ENCODE data around the gene CACNA1C.

Gene CACNA1C

GRCh38 chr12:2058837-2059236 lies 6.0 kb downstream of the CACNA1C start:
- 0 out of 2 replicates have a peak, but pooled peaks have one; percentile 4 for TF ChIP-seq CTCF (IDR thresholded peaks at IDR 0.05; ENCODE audit: low read depth, low read length)
- peaks cover 88% of the 10 kb centered on the region for H3K27me3 ChIP-seq
- no peak for DNase-seq
- H3K4me3 ChIP-seq (ENCODE audit: low read depth, low read length): no peak overlapping the region
- no peaks in the 10 kb centered on the region for H3K36me3 ChIP-seq
- no peaks in the 10 kb centered on the region for H3K9me3 ChIP-seq
- H3K4me1 ChIP-seq: no peaks in the 10 kb centered on the region

DNA sequence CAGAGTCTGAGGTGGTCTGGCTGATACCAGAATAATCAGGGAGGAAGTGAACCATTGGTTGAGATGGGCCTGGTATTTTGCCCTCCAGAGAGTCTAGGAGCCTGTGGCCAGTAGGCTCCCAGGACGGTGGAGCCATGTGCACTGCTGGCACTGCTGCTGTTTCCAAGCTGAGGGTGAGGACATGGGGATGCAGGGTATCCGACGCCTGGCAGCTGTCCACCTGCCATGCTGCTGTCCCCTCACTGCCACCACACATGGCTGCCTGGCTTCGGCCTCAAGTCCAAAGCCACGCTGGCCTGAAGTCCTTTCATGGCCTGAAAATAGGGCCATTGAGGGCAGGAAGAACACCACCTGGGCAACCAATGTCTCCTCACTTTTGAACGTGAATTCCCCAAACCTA lies 8.6 kb downstream of the CACNA1C start:
- TF ChIP-seq CTCF (IDR thresholded peaks at IDR 0.05; ENCODE audit: low read depth, low read length): no peak
- DNase-seq: no peak
- H3K27me3 ChIP-seq: peaks cover 87% of the 10 kb centered on the region
- no peaks in the 10 kb centered on the region for H3K36me3 ChIP-seq
- no peaks in the 10 kb centered on the region for H3K4me1 ChIP-seq
- H3K4me3 ChIP-seq (ENCODE audit: low read depth, low read length): no peak overlapping the region
- no peaks in the 10 kb centered on the region for H3K9me3 ChIP-seq

DNA sequence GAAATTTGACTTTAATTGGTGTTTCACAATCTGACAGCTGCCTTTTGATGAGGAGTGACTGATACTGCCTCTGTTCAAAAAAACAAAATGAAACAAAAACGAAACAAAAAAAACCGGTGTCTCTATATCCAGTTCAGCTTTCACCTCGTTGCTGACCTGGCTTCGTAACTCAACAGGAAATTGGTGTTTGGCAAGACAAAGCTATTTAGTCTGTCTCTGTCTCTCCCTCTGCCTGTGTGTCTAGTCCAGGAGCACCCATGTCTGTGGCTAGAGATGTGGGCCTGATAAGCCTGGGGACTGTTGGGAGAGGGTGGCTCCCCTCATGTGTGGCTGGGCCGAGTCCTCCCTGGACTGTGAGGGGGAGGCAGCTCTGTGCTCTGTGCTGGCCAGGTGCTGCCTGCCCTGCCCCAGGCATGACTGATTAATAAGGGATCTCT lies 11.3 kb downstream of the CACNA1C start:
- no peak overlapping the region for H3K4me3 ChIP-seq (ENCODE audit: low read depth, low read length)
- H3K36me3 ChIP-seq: no peaks in the 10 kb centered on the region
- TF ChIP-seq CTCF (IDR thresholded peaks at IDR 0.05; ENCODE audit: low read depth, low read length): no peak
- no peak for DNase-seq
- no peaks in the 10 kb centered on the region for H3K9me3 ChIP-seq
- H3K4me1 ChIP-seq: no peaks in the 10 kb centered on the region
- H3K27me3 ChIP-seq: peaks cover 63% of the 10 kb centered on the region

DNA sequence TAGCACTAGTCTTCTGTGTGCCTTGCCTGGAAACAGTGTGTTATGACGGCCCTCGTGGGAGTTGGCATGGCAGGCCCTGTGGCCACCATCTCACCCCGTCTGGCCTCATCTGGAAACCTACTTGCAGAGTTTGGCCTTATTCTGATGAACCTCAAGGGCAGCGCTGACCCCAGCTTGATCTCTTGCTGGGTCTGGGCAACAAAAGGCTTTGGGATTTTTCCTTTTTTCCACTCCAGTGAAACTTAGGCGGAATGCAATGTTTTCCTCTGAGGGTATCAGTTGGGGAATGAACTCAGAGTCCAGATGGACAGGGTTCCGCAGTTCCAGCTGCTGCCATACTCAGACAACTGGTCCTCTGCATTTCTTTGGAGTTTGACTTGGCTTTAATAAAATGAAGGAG lies 15.9 kb downstream of the CACNA1C start:
- H3K36me3 ChIP-seq: no peaks in the 10 kb centered on the region
- H3K9me3 ChIP-seq: 0 out of 2 replicates have a peak, but pooled peaks cover 2% of the 10 kb centered on the region
- peaks cover 27% of the 10 kb centered on the region for H3K27me3 ChIP-seq
- no peak for DNase-seq
- H3K4me3 ChIP-seq (ENCODE audit: low read depth, low read length): no peak overlapping the region
- no peak for TF ChIP-seq CTCF (IDR thresholded peaks at IDR 0.05; ENCODE audit: low read depth, low read length)
- no peaks in the 10 kb centered on the region for H3K4me1 ChIP-seq

GRCh38 chr12:2070440-2071045 lies 17.8 kb downstream of the CACNA1C start:
- H3K4me3 ChIP-seq (ENCODE audit: low read depth, low read length): no peak overlapping the region
- no peaks in the 10 kb centered on the region for H3K4me1 ChIP-seq
- peaks cover 2% of the 10 kb centered on the region; the same call in 1 of the 2 replicates for H3K9me3 ChIP-seq
- no peak for TF ChIP-seq CTCF (IDR thresholded peaks at IDR 0.05; ENCODE audit: low read depth, low read length)
- no peak for DNase-seq
- H3K27me3 ChIP-seq: peaks cover 9% of the 10 kb centered on the region
- H3K36me3 ChIP-seq: no peaks in the 10 kb centered on the region

- Histone ChIP-seq H3K4me1 (no peaks in the 10 kb centered on the region), H3K27me3 (no peaks in the 10 kb centered on the region), H3K9me3 (peaks cover 2% of the 10 kb centered on the region; the same call in 1 of the 2 replicates), H3K4me3 (ENCODE audit: low read depth, low read length) (no peak overlapping the region), H3K36me3 (no peaks in the 10 kb centered on the region)
- DNase-seq: no peak
- no peak for TF ChIP-seq CTCF (IDR thresholded peaks at IDR 0.05; ENCODE audit: low read depth, low read length)
Measured at GRCh38 chr12:2074792-2075191, 22.0 kb downstream of the CACNA1C start.
